NB4 (cell line): Measurements from ENCODE around the gene TMEM187.

Experiments used
- MAX ChIP-seq: IDR thresholded peaks from 2 replicates; pipeline ENCODE4 v1.6.1; 2011; ENCODE audit warnings: low read depth, low read length
- POLR2A ChIP-seq: IDR thresholded peaks from 2 replicates; pipeline ENCODE4 v1.6.1; 2011; ENCODE audit warnings: mild to moderate bottlenecking; ENCODE audit not compliant: insufficient read length; ENCODE audit errors: extremely low read depth
- TF ChIP-seq, protein P1 (sequence below): IDR thresholded peaks from one replicate; pipeline ENCODE4 v1.5.1; 2012; ENCODE audit warnings: low read depth, low read length

GRCh38 chrX:153966283-153966688 lies 6.3 kb upstream of the TMEM187 start:
- TF ChIP-seq, protein P1, sequence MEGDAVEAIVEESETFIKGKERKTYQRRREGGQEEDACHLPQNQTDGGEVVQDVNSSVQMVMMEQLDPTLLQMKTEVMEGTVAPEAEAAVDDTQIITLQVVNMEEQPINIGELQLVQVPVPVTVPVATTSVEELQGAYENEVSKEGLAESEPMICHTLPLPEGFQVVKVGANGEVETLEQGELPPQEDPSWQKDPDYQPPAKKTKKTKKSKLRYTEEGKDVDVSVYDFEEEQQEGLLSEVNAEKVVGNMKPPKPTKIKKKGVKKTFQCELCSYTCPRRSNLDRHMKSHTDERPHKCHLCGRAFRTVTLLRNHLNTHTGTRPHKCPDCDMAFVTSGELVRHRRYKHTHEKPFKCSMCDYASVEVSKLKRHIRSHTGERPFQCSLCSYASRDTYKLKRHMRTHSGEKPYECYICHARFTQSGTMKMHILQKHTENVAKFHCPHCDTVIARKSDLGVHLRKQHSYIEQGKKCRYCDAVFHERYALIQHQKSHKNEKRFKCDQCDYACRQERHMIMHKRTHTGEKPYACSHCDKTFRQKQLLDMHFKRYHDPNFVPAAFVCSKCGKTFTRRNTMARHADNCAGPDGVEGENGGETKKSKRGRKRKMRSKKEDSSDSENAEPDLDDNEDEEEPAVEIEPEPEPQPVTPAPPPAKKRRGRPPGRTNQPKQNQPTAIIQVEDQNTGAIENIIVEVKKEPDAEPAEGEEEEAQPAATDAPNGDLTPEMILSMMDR: no peak
- TF ChIP-seq POLR2A (no peak), MAX (no peak)
